Ammon's horn (tissue), 1 donor: ENCODE results near the gene ATP23.

ENCODE experiments used
- DNase-seq: peaks from one replicate; pipeline ENCODE4 v3.0.0-alpha.2; 2016; ENCODE audit warnings: low spot score

ATP23 gene

GRCh38 chr12:57908511-57908910 lies 32.9 kb upstream of the ATP23 start:
- DNase-seq: no peak

GRCh38 chr12:57909056-57909455 lies 32.3 kb upstream of the ATP23 start:
- DNase-seq: no peak

DNA sequence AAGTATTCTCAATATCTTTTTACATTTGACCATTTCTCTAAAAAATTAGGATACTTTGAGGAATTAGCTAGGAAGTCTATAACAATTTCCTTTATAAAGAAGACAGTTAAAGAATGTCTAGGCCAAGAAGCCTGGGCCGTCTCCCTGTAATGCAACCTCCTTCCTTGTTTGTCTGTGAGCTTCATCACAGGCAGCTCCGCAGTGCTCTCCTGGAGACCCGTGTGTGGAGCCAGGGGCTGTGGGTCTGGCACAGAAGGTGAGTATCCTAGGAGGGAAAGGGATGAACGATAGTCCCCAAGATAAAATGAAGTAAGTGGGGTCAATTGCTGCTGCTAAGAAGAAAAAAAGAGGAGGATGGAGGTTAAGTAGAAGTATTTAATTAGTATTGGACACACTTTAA lies 31.8 kb upstream of the ATP23 start:
- no peak for DNase-seq

GRCh38 chr12:57918147-57918546 lies 23.2 kb upstream of the ATP23 start:
- DNase-seq: no peak

DNA sequence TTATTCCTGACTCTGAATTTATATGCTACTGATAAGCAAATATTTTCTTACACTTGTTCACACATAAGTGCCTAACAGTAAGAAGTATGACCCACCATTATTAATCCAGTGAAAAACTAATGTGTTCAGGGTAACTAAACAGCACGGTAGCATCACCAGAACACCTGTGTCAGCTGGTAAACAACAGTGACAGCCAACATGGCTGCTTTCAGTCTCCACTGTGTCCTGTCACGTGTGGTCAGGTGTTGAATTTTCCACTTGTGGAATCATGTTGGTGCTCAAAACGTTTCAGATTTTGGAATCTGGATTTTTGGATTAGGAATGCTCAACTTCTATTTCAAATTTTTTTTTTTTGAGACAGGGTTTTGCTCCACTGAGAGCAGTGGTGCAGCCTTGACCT lies 14.3 kb upstream of the ATP23 start:
- DNase-seq: no peak

DNA sequence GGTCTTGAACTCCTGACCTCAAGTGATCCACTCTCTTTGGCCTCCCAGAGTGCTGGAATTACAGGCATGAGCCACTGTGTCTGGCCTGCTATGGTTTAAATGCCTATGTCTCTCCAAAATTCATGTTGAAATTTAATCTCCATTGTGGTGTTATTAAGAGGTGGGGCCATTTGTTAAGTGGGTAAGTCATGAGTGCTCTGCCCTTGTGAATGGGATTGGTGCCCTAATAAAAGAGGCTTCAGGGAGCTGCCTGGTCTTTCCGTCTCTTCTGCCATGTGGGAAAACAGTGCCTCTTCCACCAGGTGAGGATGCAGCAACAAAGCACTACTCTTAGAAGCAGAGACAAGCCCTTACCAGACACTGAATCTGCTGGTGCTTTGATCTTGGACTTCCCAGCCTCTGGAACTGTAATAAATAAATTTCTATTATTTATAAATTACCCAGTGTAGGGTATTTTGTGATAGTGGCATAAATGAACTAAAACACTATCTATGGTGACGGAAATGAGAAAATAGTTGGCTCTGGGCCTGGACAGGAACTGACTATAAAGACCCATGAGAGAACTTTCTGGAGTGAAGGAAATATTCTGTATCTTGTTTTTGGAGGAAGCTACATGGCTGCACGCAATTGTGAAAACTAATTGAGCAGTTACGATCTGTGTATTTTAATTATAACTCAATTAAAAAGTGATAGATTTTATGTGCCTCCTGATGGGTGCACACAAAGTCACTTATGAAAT lies 12.1 kb upstream of the ATP23 start:
- DNase-seq: no peak

DNA sequence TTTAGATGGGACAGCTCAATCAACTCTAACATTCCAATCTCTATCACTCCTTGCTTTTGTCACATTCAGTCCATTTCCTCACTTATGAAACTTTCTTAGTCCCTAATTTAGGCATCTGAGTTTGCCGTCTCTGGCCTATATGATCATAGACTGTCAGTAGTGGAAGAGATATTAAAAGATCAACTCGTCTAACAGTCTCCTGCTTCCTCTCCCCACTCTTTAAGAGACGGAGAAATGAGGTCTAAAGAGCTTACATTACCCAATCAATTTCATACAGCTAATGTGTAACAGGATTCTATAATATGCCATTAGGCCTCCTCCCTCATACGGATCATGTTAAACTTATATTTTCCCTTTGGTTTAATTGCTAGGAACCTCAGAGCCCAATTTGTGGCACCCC lies 6.5 kb upstream of the ATP23 start:
- no peak for DNase-seq

- no peak for DNase-seq
Measured at GRCh38 chr12:57935331-57935730, 6.0 kb upstream of the ATP23 start.

DNA sequence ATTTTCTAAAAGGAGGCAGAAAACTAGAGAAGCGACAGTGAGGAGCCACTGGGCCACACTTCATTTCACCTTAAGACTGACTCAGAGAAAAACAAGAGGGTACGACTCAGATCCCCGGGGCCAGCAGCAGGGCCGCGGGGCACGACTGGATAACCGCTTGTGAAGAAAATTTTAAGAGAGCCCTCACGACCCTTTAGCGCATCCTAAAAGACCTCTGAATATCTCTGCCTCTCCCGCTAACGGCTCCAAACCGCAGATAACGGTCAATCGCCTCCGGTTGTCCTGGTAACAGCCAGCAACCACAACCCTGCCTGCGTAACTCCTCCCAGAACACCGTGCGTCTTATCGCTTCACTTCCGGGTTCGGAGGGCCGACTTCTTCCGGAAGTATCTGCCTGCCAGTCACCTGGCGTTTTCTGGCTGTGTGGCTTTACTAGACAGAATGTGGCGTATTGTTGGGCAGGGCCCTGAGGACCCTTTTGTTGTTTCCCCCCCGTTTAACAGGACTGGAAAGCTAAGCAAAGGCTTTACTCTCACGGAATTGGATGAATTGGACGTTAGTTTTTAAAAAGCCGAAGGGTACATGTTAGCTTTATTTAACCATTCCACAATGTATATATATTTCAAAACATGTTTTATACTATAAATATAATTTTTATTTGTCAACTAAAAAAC lies 5.4 kb upstream of the ATP23 start:
- peak; percentile 95 for DNase-seq

GRCh38 chr12:57936513-57936883 lies 4.9 kb upstream of the ATP23 start:
- DNase-seq: no peak

GRCh38 chr12:57939291-57939690 lies 2.1 kb upstream of the ATP23 start:
- DNase-seq: no peak

DNA sequence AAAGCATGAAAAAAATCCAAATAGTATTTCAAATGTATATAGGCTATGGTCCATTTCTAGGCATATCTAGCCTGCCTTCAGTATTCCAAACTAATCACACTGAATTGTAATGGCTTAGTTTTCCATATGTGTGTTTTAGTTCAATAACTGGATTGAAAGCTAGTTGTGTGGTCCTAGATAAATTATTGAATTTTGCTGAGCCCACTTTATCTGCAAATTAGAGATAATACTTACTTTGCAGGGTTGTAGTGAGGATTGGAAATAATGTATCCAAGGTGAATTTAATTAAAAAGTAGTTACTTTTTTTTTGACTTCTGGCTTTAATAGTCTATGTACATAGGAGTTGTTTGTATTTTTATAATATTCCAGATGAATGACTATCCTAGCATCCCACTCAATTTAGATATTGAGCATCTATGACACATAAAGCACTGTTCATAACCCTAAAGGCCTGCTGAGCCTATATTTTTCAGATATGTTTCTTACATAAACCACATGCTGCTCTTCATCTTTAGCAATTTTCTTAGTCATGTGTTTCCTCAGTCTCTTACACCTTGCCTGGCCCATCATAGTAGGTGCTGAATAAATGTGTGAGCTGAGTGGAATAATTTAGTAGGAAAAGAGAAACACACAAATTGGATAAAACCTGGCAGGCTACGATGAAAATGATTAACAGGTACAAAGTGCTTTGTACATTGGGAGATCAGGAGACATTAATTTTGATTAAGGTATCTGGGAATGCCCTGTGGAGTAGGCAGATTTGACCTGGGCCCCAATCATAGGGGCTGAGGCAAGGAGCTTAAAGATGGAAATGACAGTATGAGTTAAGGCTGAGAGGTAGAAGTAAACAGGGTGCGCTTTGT lies 1.1 kb upstream of the ATP23 start:
- no peak for DNase-seq

- DNase-seq: no peak
Measured at GRCh38 chr12:57940915-57941164, 527 bp upstream of the ATP23 start.

GRCh38 chr12:57943438-57944080 lies 2.2 kb downstream of the ATP23 start:
- no peak for DNase-seq

GRCh38 chr12:57944313-57945023 lies 3.1 kb downstream of the ATP23 start:
- no peak for DNase-seq

- DNase-seq: no peak
Measured at GRCh38 chr12:57952766-57953165, 11.4 kb downstream of the ATP23 start.

GRCh38 chr12:57954768-57955167 lies 13.4 kb downstream of the ATP23 start:
- DNase-seq: no peak

DNA sequence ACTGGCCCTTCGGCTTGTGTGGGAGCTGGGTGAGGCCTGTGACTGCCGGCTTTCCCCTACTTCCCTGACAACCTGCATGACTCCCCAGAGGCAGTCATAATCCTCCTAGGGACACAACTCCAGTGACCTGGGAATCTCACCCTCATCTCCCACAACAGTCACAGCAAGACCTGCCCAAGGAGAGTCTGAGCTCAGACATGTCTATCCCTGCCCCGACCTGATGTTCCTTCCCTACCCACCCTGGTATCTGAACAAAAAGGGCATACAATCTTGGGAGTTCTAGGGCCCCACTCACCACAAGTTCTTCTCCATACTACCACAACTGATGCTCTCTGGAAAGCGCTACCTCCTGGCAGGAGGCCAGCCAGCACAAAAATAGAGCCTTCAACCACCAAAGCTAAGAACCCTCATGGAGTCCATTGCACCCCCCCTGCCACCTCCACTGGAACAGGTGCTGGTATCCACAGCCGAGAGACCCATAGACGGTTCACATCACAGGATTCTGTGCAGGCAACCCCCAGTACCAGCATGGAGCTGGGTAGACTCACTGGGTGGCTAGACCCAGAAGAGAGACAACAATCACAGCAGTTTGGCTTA lies 16.8 kb downstream of the ATP23 start:
- DNase-seq: no peak

GRCh38 chr12:57964421-57964820 lies 23.1 kb downstream of the ATP23 start:
- DNase-seq: no peak

GRCh38 chr12:57965766-57966165 lies 24.4 kb downstream of the ATP23 start:
- no peak for DNase-seq

GRCh38 chr12:57966536-57966935 lies 25.2 kb downstream of the ATP23 start:
- DNase-seq: no peak
